Measurements from ENCODE around the gene UCP3.

UCP3 gene

GRCh38 chr11:74006743-74007304, 2.1 kb downstream of the UCP3 start:
- DNase-seq (ENCODE audit: low read depth), result no peak
- no peak for TF ChIP-seq CTCF (conservative IDR thresholded peaks at IDR 0.05; ENCODE audit: low read depth, low read length)
- H3K4me3 ChIP-seq (ENCODE audit: low read depth, low read length), result no peak overlapping the region

- no peak overlapping the region for H3K4me3 ChIP-seq (ENCODE audit: low read depth, low read length)
- TF ChIP-seq CTCF (conservative IDR thresholded peaks at IDR 0.05; ENCODE audit: low read depth, low read length), result no peak
- no peak for DNase-seq (ENCODE audit: low read depth)
These were observed 3.0 kb downstream of the UCP3 start for GRCh38 chr11:74005721-74006517.

- DNase-seq (ENCODE audit: low read depth), result no peak
- no peak overlapping the region for H3K4me3 ChIP-seq (ENCODE audit: low read depth, low read length)
- no peak for TF ChIP-seq CTCF (conservative IDR thresholded peaks at IDR 0.05; ENCODE audit: low read depth, low read length)
These were observed 3.9 kb downstream of the UCP3 start for GRCh38 chr11:74004759-74005615.

GRCh38 chr11:74004046-74004695, 4.7 kb downstream of the UCP3 start:
- no peak overlapping the region for H3K4me3 ChIP-seq (ENCODE audit: low read depth, low read length)

GRCh38 chr11:74002832-74003231, 6.1 kb downstream of the UCP3 start:
- DNase-seq (ENCODE audit: low read depth), result no peak
- no peak overlapping the region for H3K4me3 ChIP-seq (ENCODE audit: low read depth, low read length)
- TF ChIP-seq CTCF (conservative IDR thresholded peaks at IDR 0.05; ENCODE audit: low read depth, low read length), result no peak

More at GRCh38 chr11:74004046-74004695, 4.7 kb downstream of the UCP3 start:
- no peak for DNase-seq (ENCODE audit: low read depth)
- TF ChIP-seq CTCF (conservative IDR thresholded peaks at IDR 0.05; ENCODE audit: low read depth, low read length), result no peak

GRCh38 chr11:74001822-74002286, 7.0 kb downstream of the UCP3 start:
- H3K4me3 ChIP-seq (ENCODE audit: low read depth, low read length), result no peak overlapping the region
- no peak for DNase-seq (ENCODE audit: low read depth)
- TF ChIP-seq CTCF (conservative IDR thresholded peaks at IDR 0.05; ENCODE audit: low read depth, low read length), result no peak
